DOHH2 (cell line): ENCODE measurements around the gene MICAL2.

Experiments
- H3F3A ChIP-seq: fragments of 200-600 bp; sonication (generic), shearing (Covaris generic); 2 replicates; pipeline ENCODE4 v1.6.0; 2016; ENCODE audit warnings: antibody characterized with exemption, mild to moderate bottlenecking; ENCODE audit not compliant: control insufficient read depth, insufficient read depth
- H3K27ac ChIP-seq: fragments of 200-600 bp; sonication (generic); 2 replicates; pipeline ENCODE4 v1.5.1; 2014; ENCODE audit warnings: low read depth, mild to moderate bottlenecking, low read length, moderate library complexity
- H3K27me3 ChIP-seq: fragments of 200-600 bp; sonication (generic); 2 replicates; pipeline ENCODE4 v1.6.1; 2014; ENCODE audit warnings: mild to moderate bottlenecking, low read length, mixed read lengths; ENCODE audit not compliant: control insufficient read depth
- H3K36me3 ChIP-seq: fragments of 200-600 bp; sonication (generic); 2 replicates; pipeline ENCODE4 v1.6.1; 2014; ENCODE audit warnings: mild to moderate bottlenecking, low read length, moderate library complexity, mixed read lengths; ENCODE audit not compliant: control insufficient read depth
- H3K4me1 ChIP-seq: fragments of 200-600 bp; sonication (generic); 2 replicates; pipeline ENCODE4 v1.6.1; 2014; ENCODE audit warnings: mild to moderate bottlenecking, low read length, mixed read lengths; ENCODE audit not compliant: control insufficient read depth
- H3K4me2 ChIP-seq: fragments of 200-600 bp; sonication (generic); 2 replicates; pipeline ENCODE4 v1.6.0; 2014; ENCODE audit warnings: mild to moderate bottlenecking, low read length, moderate library complexity
- H3K4me3 ChIP-seq: fragments of 200-600 bp; sonication (generic); 2 replicates; pipeline ENCODE4 v1.5.1; 2014; ENCODE audit warnings: mild to moderate bottlenecking, low read length, mixed read lengths
- H3K79me2 ChIP-seq: fragments of 200-600 bp; sonication (generic); 2 replicates; pipeline ENCODE4 v1.6.1; 2014; ENCODE audit warnings: mild to moderate bottlenecking, low read length, mixed read lengths; ENCODE audit not compliant: control insufficient read depth
- H3K9me2 ChIP-seq: fragments of 200-600 bp; sonication (generic); replicated peaks from 2 replicates; pipeline ENCODE4 v1.6.1; 2014; ENCODE audit warnings: mild to moderate bottlenecking, low read length, mixed read lengths; ENCODE audit not compliant: control insufficient read depth
- H3K9me3 ChIP-seq: fragments of 200-600 bp; sonication (generic); 2 replicates; pipeline ENCODE4 v1.6.1; 2014; ENCODE audit warnings: antibody characterized with exemption, low read length, mixed read lengths; ENCODE audit not compliant: control insufficient read depth, insufficient read depth
- H4K20me1 ChIP-seq: fragments of 200-600 bp; sonication (generic); 2 replicates; pipeline ENCODE4 v1.6.0; 2014; ENCODE audit warnings: low read depth, mild to moderate bottlenecking, antibody characterized with exemption, low read length, moderate library complexity; ENCODE audit not compliant: control insufficient read depth, insufficient read depth
- EZH2phosphoT487 ChIP-seq: fragments of 200-600 bp; sonication (generic); IDR thresholded peaks from 2 replicates; pipeline ENCODE4 v1.6.1; 2017; ENCODE audit warnings: borderline replicate concordance, mild to moderate bottlenecking, antibody characterized with exemption, low read length, moderate library complexity, mixed read lengths
- TF ChIP-seq, protein P1 (sequence below): fragments of 200-600 bp; sonication (generic); IDR thresholded peaks from one replicate; pipeline ENCODE4 v1.5.1; 2014; ENCODE audit warnings: antibody characterized with exemption, mild to moderate bottlenecking, low read depth, low read length; ENCODE audit not compliant: poor library complexity, severe bottlenecking

MICAL2 gene

GRCh38 chr11:12200279-12200990 is 90.0 kb downstream of the MICAL2 start:
- no peaks in the 10 kb centered on the region for H3K9me2 ChIP-seq
- TF ChIP-seq, protein P1, sequence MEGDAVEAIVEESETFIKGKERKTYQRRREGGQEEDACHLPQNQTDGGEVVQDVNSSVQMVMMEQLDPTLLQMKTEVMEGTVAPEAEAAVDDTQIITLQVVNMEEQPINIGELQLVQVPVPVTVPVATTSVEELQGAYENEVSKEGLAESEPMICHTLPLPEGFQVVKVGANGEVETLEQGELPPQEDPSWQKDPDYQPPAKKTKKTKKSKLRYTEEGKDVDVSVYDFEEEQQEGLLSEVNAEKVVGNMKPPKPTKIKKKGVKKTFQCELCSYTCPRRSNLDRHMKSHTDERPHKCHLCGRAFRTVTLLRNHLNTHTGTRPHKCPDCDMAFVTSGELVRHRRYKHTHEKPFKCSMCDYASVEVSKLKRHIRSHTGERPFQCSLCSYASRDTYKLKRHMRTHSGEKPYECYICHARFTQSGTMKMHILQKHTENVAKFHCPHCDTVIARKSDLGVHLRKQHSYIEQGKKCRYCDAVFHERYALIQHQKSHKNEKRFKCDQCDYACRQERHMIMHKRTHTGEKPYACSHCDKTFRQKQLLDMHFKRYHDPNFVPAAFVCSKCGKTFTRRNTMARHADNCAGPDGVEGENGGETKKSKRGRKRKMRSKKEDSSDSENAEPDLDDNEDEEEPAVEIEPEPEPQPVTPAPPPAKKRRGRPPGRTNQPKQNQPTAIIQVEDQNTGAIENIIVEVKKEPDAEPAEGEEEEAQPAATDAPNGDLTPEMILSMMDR: no peak
- TF ChIP-seq EZH2phosphoT487: no peak
- H4K20me1 ChIP-seq: no peaks in the 10 kb centered on the region
- H3K79me2 ChIP-seq: no peaks in the 10 kb centered on the region
- no peak overlapping the region for H3K4me3 ChIP-seq
- H3K9me3 ChIP-seq: no peaks in the 10 kb centered on the region
- H3K27ac ChIP-seq: no peak overlapping the region
- no peaks in the 10 kb centered on the region for H3K4me1 ChIP-seq
- no peak overlapping the region for H3K4me2 ChIP-seq
- H3F3A ChIP-seq: no peaks in the 10 kb centered on the region
- H3K27me3 ChIP-seq: no peaks in the 10 kb centered on the region
- H3K36me3 ChIP-seq: no peaks in the 10 kb centered on the region

DNA sequence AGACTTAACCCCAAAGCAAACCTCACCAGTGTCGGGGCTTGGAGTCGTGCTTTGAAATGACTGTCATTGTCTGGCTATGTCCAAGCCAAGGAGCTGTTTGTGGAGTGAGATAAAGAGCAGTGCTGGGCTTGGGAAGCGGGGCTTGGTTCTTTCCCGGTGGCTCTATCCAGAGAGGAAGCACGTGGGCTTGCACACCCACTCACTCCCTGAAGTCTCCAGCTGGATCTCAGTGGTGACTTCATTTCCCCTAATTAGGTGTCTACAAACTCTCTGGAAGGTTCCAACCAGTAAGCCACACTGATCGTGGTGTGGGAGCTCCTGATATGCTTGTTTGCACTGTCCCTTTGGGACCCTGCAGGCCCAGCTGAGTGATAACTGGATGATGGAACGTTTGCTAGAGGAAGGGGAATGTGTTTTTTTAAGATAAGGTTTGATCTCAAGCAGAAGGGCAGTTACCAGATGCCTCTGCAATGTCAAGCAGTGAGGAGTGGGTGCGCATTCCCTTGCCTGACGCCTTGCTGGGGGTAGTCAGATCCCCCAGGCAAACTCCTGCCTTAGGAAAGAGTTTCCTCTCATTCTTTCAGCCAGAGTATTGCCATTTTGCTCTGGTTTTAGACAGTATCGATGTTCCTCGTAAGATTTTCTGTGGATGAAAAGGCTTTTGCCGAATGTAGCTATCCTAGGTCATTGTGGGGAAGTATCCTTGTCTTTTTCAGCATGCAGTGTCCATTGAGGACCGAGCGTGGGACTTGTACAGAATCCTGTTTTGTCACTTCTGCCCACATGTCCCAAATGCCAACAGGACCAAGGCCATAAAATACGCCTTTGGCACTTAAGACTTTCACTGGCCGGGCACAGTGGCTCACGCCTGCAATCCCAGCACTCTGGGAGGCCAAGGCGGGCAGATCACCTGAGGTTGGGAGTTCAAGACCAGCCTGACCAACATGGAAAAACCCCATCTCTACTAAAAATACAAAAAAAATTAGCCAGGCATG is 90.9 kb downstream of the MICAL2 start:
- TF ChIP-seq EZH2phosphoT487: no peak
- TF ChIP-seq, protein P1: no peak
- Histone ChIP-seq H3K4me2 (no peak overlapping the region), H4K20me1 (no peaks in the 10 kb centered on the region), H3K27ac (no peak overlapping the region), H3K9me3 (no peaks in the 10 kb centered on the region), H3F3A (no peaks in the 10 kb centered on the region), H3K4me3 (no peak overlapping the region), H3K4me1 (no peaks in the 10 kb centered on the region), H3K27me3 (no peaks in the 10 kb centered on the region), H3K36me3 (no peaks in the 10 kb centered on the region), H3K79me2 (no peaks in the 10 kb centered on the region), H3K9me2 (no peaks in the 10 kb centered on the region)

DNA sequence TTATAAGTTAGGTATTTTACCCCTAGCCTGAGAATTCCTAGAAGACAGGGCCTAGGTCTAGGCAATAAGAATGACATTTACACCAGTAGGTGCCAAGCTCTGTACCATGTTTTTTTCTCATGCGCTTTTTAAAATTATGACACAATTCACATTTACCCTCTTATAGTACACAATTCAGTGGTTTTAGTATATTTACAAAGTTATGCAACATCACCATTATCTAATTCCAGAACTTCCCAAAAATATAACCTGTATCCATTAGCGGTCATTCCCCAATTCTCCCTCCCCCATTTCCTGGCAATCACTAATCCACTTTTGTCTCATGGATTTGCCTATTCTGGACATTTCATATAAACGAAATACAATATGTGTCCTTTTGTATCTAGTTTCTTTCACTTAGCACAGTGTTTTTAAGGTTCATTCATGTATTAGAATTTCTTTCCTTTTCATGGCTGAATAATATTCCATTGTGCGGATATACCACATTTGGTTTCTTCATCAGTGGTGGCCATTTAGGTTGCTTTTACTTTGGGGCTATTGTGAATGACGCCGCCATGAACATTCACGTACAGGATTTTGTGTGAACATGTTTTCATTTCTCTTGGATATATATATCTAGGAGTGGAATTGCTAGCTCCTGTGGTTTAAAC is 92.4 kb downstream of the MICAL2 start:
- Histone ChIP-seq H4K20me1 (no peaks in the 10 kb centered on the region), H3K27ac (no peak overlapping the region), H3K4me2 (no peak overlapping the region), H3K79me2 (no peaks in the 10 kb centered on the region), H3K4me1 (no peaks in the 10 kb centered on the region), H3K36me3 (no peaks in the 10 kb centered on the region), H3K9me3 (no peaks in the 10 kb centered on the region), H3K27me3 (no peaks in the 10 kb centered on the region), H3K4me3 (no peak overlapping the region), H3F3A (no peaks in the 10 kb centered on the region), H3K9me2 (no peaks in the 10 kb centered on the region)
- TF ChIP-seq, protein P1: no peak
- TF ChIP-seq EZH2phosphoT487: no peak
